Raji (cell line): ENCODE data around the gene TMTC2.

ENCODE experiments used
- POLR2A ChIP-seq: IDR thresholded peaks from 2 replicates; pipeline ENCODE4 v1.6.1; 2011; ENCODE audit warnings: low read depth, low read length, control low read depth; ENCODE audit not compliant: insufficient read depth

Gene TMTC2

DNA sequence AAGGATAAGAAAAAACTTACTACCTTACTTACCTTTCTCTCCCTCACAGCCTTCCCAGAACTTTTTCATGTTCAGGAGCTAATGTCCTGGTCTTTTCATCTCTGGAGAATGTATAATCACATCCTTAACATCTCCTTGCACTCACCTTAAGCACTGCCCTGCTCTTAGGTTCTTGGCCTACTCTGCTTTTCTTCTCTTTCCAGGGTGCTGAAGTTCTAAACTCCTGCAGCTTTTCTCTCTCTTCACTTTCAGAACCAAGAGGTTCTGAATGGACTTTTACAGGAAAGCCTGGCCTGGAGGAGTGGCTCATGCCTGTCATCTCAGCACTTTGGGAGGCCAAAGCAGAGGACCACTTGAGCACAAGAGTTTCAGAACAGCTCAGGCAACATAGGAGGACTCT, 101.9 kb downstream of the TMTC2 start:
- TF ChIP-seq POLR2A = no peak

- TF ChIP-seq POLR2A = no peak
Measured at GRCh38 chr12:82789674-82790073, 103.0 kb downstream of the TMTC2 start.

DNA sequence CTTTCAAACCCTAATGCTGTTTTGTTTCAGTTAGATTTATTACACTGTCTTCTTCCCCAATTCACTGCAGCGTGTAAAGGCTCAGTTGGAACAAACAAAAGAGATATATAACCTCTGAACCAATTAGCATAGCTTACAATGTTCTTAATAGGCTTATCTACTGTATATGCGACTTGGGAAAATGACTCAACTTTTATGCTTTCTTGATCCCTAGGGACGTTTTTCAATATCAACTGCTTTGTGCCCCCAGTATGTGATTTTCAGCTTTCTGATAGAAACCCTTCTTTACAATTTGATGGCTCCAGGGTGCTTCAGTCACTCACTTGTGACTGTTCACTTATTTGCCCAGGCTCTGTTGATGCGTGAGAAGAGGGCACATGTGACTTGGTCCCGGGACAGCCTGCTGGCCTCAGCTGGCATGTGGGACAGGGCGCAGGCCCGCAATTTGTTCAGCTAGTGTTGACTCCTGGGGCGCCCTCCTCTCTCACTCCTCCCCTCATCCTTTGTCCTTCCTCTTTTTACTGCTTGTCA, 107.1 kb downstream of the TMTC2 start:
- TF ChIP-seq POLR2A = no peak

DNA sequence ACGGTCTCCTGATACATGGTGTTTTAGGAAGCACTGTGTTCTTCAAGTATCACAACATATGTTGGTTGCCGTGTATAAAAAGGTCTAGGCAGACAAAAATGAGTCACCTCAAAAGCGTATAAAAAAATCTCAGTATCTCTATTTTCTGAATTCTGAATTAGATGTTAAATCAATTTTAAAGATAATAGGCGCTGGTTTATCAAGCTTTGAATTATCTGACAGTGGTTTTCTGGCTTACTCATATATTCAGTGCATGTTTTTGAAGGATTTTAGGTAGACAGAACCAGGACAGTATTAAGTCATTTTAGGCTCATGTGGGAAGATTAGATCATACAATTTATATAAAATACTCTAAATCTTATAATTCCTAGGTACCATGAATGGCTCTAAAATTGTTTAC, 110.8 kb downstream of the TMTC2 start:
- no peak for TF ChIP-seq POLR2A

GRCh38 chr12:82800185-82800584, 113.5 kb downstream of the TMTC2 start:
- no peak for TF ChIP-seq POLR2A

- TF ChIP-seq POLR2A = no peak
Measured at GRCh38 chr12:82801951-82802610, 115.4 kb downstream of the TMTC2 start.

DNA sequence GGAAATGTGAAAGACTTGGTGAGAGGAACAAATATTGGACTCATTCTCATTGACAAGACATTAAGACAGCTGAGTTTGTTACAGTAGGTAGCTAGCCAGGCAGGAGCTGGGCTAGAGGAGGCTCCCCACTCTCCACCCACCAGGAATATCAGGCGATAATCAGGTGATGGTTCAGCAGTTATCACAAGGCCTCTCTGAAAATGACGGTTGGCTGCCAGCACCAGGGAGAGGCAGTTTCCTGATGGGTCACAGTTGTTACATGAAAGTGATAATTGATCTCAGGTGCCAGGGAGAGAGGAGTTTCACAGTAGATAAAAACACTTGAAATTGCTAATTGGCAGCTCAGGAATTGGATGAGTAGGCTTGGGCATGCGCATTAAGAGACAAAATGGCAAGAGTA, 116.5 kb downstream of the TMTC2 start:
- TF ChIP-seq POLR2A = no peak

GRCh38 chr12:82804601-82805000, 117.9 kb downstream of the TMTC2 start:
- TF ChIP-seq POLR2A = no peak

DNA sequence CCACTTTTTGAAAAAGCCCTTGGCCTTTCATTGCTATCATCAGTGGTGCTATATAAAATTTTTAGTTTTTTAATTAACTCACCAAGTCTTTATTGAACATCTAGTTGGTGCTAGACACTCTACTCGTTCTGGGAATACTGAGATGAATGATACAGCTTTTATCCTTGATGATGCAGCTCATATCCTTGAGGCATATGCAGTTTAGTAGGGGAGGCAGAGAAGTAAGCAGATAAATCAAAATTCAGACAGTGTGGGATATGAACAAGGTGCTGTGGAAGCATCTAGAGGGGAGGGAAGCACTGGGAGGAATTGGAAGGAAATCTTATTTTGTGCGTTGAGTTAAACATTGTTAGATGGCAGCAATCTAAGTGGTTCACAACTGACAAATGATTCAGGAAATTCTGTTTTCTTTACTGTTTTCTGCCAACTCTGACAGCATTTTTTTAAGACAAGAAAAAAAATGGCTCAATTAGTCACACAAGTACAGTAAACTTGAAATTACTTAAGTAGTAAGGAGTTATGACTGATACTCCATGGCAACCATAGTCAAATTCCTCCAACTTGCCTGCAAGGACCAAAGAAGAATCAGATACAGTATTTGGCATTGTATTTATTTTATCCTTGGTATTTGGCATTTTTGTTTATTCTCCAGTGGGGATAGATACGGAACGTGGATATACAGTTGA, 119.2 kb downstream of the TMTC2 start:
- no peak for TF ChIP-seq POLR2A

- TF ChIP-seq POLR2A = no peak
Measured at GRCh38 chr12:82807132-82807737, 120.5 kb downstream of the TMTC2 start.

DNA sequence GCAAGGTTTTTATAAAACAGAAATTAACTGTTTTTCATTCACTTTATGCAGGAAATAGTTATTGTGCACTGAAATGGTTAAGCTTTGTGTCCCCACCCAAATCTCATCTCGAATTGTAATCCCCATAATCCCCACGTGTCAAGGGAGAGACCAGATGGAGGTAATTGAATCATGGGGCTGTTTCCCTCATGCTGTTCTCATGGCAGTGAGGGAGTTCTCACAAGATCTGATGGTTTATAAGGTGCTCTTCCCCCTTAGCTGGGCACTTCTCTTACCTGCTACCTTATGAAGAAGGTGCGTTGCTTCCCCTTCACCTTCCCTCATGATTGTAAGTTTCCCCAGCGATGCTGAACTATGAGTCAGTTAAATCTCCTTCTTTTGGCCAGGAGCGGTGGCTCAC, 123.9 kb downstream of the TMTC2 start:
- no peak for TF ChIP-seq POLR2A

DNA sequence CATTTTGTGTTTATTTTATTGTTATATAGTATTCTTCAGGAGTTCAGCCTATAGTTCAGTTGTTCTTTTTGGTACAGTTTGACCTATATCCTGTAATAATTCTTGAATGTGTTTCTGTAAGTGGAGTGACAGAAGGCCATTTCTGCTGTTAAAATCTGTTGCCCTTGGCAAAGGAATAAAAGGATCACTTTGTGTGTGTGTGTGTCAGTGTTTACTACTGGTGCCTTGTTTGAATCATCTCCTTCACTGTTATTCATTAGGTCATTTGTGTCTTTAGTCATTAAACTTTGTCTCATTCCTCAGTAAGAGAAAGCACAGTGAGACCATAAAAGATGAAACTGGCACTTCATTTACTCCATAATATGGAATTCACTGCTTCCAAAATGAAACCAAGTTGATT, 130.7 kb downstream of the TMTC2 start:
- no peak for TF ChIP-seq POLR2A

DNA sequence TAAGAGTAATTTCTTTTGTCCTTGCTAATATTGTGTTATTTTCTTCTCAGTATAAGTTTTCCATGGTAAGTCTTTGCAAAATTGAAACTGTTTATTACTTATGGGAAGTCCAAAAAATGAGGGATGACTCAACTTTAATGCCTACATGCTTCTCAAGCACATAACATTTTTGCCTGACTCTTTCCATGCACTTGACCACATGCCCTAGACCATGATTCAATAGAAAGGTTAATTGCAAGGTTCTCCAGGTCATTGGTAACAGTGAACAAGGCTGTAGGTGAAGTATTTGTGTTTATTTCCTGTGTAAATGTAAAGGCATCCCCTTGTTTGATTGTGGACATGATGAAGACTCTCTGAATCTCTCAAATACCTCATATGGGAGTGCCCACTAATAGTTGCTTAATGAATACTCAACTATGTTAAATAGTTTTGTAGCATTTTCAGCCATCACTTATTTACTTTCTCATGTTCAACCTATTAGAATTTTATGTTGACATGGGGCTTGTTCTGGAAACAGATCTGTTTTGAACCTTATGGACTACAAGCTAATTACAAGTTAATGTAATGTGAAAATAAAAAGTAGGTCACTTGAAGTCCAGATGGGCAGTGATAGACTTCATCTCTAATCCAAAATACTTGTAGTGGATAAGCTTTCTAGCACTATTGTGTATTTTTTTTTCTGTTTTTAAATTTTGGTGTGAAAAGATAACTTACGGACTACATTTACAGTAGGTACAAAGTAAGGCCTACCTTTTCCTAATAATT, 131.7 kb downstream of the TMTC2 start:
- TF ChIP-seq POLR2A = no peak

GRCh38 chr12:82826505-82826904, 139.8 kb downstream of the TMTC2 start:
- no peak for TF ChIP-seq POLR2A

DNA sequence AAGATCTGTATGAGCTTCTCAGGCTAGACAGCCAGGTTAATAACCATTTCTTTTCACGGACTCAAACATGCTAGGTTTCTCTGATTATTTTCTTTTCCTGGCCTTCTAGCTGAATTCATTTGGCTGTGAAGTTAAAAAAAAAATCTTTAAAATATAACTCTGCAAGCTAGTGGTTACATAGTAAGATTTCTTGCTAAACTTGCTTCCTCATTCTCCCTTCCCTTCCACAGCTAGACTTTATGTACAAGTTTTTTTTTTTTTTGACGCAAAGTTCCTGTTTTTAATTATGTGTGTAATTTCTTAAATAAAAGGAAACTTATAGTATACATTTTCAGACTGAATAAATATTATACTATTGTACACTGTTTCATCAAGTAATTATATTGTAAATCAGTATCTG, 145.4 kb downstream of the TMTC2 start:
- no peak for TF ChIP-seq POLR2A

DNA sequence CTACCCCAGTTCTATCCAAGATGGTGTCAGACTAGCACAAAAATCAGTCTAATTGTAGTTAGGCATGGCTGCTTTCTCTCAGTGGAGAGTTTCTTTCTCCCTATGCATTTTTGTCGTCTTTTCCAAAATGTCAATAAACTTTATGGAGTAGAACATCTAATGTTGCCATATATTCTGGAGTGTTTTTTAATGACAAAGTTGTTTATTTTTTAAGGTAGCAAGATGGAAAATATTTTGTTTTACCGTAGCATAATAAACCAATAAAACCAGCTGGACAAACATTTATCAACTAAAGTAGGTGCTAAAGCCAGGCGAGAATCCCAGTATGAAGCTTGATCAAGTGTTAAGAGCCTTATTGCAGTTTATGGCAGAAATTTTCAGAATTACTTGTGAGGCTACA, 146.3 kb downstream of the TMTC2 start:
- TF ChIP-seq POLR2A = no peak

DNA sequence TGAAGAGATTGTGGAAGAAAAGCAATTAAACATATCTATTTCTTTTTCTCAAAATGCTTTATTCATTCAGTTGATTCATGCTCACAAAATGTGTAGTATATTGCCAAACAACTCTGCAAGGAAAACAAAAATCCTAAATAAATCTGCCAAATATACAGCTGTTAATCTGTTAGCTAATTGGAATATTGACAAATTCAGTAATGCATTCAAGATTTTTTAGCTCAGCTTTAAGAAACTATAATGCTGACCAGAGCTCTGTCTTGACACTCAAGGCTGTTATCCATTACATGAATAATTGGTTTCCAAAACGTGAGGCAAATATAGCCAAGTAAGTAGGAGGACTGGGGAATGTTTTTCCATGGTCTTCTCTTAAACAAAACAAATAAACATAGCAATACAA, 146.8 kb downstream of the TMTC2 start:
- no peak for TF ChIP-seq POLR2A
